HepG2 (cell line): ENCODE measurements around the gene NR1H2. TPM values are rescaled to one million over a fixed set of nuclear protein-coding genes. Genes with fewer than 3 reads are reported as not detected.

Experiments used
- ARNT ChIP-seq: fragments of 450-650 bp; IDR thresholded peaks from 2 replicates; pipeline ENCODE4 v1.6.1; 2017
- ATM ChIP-seq: fragments of 450-650 bp; IDR thresholded peaks from 2 replicates; pipeline ENCODE4 v1.7.1; 2017; ENCODE audit warnings: mild to moderate bottlenecking, borderline replicate concordance
- GATAD2A ChIP-seq: IDR thresholded peaks from 2 replicates; pipeline ENCODE4 v1.6.1; 2016
- KDM3A ChIP-seq: IDR thresholded peaks from 2 replicates; pipeline ENCODE4 v1.6.1; 2018; ENCODE audit warnings: low read depth, missing compliant biosample characterization
- RBM39 ChIP-seq: fragments of 200-400 bp; formaldehyde crosslinking; IDR thresholded peaks from one replicate; pipeline ENCODE4 v1.6.1; 2018; ENCODE audit warnings: antibody characterized with exemption, mild to moderate bottlenecking, low read depth, low read length; ENCODE audit not compliant: poor library complexity, severe bottlenecking
- SALL1 ChIP-seq: sonication (generic); formaldehyde crosslinking; IDR thresholded peaks from 2 replicates; pipeline ENCODE4 v1.8.0; 2022; ENCODE audit warnings: mild to moderate bottlenecking, missing genetic modification reagents
- SRSF4 ChIP-seq: fragments of 200-400 bp; formaldehyde crosslinking; IDR thresholded peaks from one replicate; pipeline ENCODE4 v1.6.1; 2018; ENCODE audit warnings: mild to moderate bottlenecking, low read depth, low read length, moderate library complexity; ENCODE audit not compliant: poor library complexity, severe bottlenecking
- ZBTB7A ChIP-seq: sonication (generic); formaldehyde crosslinking; IDR thresholded peaks from 2 replicates; pipeline ENCODE4 v1.8.0; 2022; ENCODE audit warnings: mild to moderate bottlenecking, missing genetic modification reagents
- ZNF430 ChIP-seq: sonication (generic); formaldehyde crosslinking; IDR thresholded peaks from 2 replicates; pipeline ENCODE4 v1.9.0; 2021; ENCODE audit warnings: mild to moderate bottlenecking, missing genetic modification reagents
- ZNF660 ChIP-seq: sonication (generic); formaldehyde crosslinking; IDR thresholded peaks from 2 replicates; pipeline ENCODE4 v1.5.1; 2020; ENCODE audit warnings: mild to moderate bottlenecking, low read depth, missing genetic modification reagents, borderline replicate concordance
- ZNF713 ChIP-seq: sonication (generic); formaldehyde crosslinking; IDR thresholded peaks from 2 replicates; pipeline ENCODE4 v1.4.0; 2020; ENCODE audit warnings: mild to moderate bottlenecking, missing genetic modification reagents
- ZSCAN29 ChIP-seq: sonication (generic); formaldehyde crosslinking; conservative IDR thresholded peaks from 2 replicates; pipeline ENCODE4 v1.4.0; 2020; ENCODE audit warnings: mild to moderate bottlenecking, missing genetic modification reagents
- polyA plus RNA-seq, 8 experiments: library from polyadenylated mRNA; depleted of rRNA in 3 of 8; stranded (reverse) in 7 of 8; unstranded in 1 of 8; fragments of >200 nt; fragmentation: Illumina TruSeq in 4 of 8; extraction: Trizol in 4 of 8; gene quantifications; 2 replicates each; pipeline versions ENCODE4 v1.2.1 to v1.2.3, GENCODE V29; 2011 to 2016; ENCODE audit warnings: low read depth in 4 of 8, missing spikeins in 1 of 8, mixed read lengths in 1 of 8; ENCODE audit not compliant: insufficient read depth in 1 of 8
- total RNA-seq, 5 experiments: library from RNA; depleted of rRNA; stranded (reverse); fragments of >200 nt; fragmentation: Illumina TruSeq; extraction: Trizol; gene quantifications; 2 replicates each; pipeline ENCODE4 v1.2.3, GENCODE V29; 2016; ENCODE audit warnings: low read depth in 1 of 5
- TF ChIP-seq, protein P1 (sequence below): sonication (generic); formaldehyde crosslinking; IDR thresholded peaks from 2 replicates; pipeline ENCODE4 v1.5.1; 2020; ENCODE audit warnings: missing genetic modification reagents, mild to moderate bottlenecking, borderline replicate concordance
- TF ChIP-seq, protein P2 (sequence below): sonication (generic); formaldehyde crosslinking; conservative IDR thresholded peaks from 2 replicates; pipeline ENCODE4 v1.8.0; 2022; ENCODE audit warnings: mild to moderate bottlenecking, moderate library complexity, missing genetic modification reagents
- TF ChIP-seq, protein P3 (sequence below): sonication (generic); formaldehyde crosslinking; IDR thresholded peaks from 2 replicates; pipeline ENCODE4 v1.9.0; 2022; ENCODE audit warnings: missing genetic modification reagents, mild to moderate bottlenecking, borderline replicate concordance
- TF ChIP-seq, protein P4 (sequence below): sonication (generic); formaldehyde crosslinking; IDR thresholded peaks from 2 replicates; pipeline ENCODE4 v1.9.0; 2021; ENCODE audit warnings: missing genetic modification reagents, mild to moderate bottlenecking, borderline replicate concordance
- TF ChIP-seq, protein P5 (sequence below): IDR thresholded peaks from 2 replicates; pipeline ENCODE4 v1.6.1; 2016; ENCODE audit warnings: mild to moderate bottlenecking

Gene NR1H2
- total and polyA plus RNA-seq, 2 of the 13 experiments (the other 11 are each of a cell fraction or from before 2014, with no cell fraction given) = 10.3 to 13.5 TPM

DNA sequence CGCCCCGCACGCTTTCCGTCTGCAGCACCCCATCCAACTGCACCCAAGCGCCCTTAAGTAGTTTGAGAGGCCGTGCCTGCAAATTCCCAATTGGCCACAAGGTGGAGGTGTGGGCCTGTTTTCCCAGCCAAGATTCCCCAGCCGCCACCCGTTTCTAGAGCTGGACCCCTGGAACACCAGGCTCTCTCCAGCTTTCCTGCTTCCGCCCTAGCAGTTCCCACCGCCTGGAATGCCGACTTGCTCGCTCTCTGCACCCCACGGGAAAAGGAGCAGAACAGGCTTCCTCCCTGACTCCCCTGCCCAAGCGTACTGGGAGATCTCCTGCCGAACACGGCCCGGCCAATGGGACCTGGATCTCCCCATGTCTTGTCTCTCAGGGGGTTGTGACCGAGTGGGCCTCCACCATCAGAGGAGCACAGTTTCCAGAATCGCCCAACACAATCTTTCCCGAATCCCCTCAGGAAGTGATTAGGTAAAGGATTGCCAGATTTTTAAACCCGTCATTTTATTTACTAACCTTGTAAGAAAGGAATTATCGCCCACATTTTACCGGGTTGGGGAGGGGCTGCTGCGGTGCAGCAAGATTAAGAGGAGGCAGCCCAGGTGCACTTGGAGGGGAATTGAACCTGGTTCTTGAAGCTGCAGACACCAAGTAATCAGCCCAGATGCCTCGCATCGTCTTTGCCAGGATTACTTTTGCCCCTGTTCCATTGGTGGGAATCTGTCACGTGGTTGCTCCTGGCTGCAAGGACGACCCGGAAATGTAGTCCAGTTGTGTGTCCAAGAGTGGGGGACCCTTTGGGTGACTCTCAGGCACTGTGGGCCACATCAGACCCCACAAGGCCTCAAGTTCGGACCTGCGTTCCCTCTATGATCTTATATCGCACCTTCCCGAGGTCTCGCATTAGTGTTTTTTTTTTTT is 7.3 kb upstream of the NR1H2 start (continued):
- TF ChIP-seq ZNF430 (CRISPR knock-in tag) (no peak), SALL1 (CRISPR knock-in tag) (peak; percentile 47; the same call in 1 of the 2 replicates), ATM (no peak), ZNF713 (CRISPR knock-in tag) (no peak), ARNT (no peak), RBM39 (peak; percentile 46), SRSF4 (no peak), GATAD2A (CRISPR knock-in tag) (peak; percentile 31; the same call in 1 of the 2 replicates), ZNF660 (CRISPR knock-in tag) (no peak), KDM3A (CRISPR knock-in tag) (0 out of 2 replicates have a peak, but pooled peaks have one; percentile 66), ZSCAN29 (CRISPR knock-in tag) (0 out of 2 replicates have a peak, but pooled peaks have one; percentile 29), ZBTB7A (peak; percentile 29; the same call in 1 of the 2 replicates)
- TF ChIP-seq, protein P1, sequence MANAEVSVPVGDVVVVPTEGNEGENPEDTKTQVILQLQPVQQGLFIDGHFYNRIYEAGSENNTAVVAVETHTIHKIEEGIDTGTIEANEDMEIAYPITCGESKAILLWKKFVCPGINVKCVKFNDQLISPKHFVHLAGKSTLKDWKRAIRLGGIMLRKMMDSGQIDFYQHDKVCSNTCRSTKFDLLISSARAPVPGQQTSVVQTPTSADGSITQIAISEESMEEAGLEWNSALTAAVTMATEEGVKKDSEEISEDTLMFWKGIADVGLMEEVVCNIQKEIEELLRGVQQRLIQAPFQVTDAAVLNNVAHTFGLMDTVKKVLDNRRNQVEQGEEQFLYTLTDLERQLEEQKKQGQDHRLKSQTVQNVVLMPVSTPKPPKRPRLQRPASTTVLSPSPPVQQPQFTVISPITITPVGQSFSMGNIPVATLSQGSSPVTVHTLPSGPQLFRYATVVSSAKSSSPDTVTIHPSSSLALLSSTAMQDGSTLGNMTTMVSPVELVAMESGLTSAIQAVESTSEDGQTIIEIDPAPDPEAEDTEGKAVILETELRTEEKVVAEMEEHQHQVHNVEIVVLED (CRISPR knock-in tag) = no peak
- TF ChIP-seq, protein P2, sequence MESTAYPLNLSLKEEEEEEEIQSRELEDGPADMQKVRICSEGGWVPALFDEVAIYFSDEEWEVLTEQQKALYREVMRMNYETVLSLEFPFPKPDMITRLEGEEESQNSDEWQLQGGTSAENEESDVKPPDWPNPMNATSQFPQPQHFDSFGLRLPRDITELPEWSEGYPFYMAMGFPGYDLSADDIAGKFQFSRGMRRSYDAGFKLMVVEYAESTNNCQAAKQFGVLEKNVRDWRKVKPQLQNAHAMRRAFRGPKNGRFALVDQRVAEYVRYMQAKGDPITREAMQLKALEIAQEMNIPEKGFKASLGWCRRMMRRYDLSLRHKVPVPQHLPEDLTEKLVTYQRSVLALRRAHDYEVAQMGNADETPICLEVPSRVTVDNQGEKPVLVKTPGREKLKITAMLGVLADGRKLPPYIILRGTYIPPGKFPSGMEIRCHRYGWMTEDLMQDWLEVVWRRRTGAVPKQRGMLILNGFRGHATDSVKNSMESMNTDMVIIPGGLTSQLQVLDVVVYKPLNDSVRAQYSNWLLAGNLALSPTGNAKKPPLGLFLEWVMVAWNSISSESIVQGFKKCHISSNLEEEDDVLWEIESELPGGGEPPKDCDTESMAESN (CRISPR knock-in tag) = 0 out of 2 replicates have a peak, but pooled peaks have one; percentile 16
- TF ChIP-seq, protein P3, sequence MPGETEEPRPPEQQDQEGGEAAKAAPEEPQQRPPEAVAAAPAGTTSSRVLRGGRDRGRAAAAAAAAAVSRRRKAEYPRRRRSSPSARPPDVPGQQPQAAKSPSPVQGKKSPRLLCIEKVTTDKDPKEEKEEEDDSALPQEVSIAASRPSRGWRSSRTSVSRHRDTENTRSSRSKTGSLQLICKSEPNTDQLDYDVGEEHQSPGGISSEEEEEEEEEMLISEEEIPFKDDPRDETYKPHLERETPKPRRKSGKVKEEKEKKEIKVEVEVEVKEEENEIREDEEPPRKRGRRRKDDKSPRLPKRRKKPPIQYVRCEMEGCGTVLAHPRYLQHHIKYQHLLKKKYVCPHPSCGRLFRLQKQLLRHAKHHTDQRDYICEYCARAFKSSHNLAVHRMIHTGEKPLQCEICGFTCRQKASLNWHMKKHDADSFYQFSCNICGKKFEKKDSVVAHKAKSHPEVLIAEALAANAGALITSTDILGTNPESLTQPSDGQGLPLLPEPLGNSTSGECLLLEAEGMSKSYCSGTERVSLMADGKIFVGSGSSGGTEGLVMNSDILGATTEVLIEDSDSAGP (CRISPR knock-in tag) = peak; percentile 25; the same call in 1 of the 2 replicates
- TF ChIP-seq, protein P4, sequence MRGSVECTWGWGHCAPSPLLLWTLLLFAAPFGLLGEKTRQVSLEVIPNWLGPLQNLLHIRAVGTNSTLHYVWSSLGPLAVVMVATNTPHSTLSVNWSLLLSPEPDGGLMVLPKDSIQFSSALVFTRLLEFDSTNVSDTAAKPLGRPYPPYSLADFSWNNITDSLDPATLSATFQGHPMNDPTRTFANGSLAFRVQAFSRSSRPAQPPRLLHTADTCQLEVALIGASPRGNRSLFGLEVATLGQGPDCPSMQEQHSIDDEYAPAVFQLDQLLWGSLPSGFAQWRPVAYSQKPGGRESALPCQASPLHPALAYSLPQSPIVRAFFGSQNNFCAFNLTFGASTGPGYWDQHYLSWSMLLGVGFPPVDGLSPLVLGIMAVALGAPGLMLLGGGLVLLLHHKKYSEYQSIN (CRISPR knock-in tag) = no peak
- TF ChIP-seq, protein P5, sequence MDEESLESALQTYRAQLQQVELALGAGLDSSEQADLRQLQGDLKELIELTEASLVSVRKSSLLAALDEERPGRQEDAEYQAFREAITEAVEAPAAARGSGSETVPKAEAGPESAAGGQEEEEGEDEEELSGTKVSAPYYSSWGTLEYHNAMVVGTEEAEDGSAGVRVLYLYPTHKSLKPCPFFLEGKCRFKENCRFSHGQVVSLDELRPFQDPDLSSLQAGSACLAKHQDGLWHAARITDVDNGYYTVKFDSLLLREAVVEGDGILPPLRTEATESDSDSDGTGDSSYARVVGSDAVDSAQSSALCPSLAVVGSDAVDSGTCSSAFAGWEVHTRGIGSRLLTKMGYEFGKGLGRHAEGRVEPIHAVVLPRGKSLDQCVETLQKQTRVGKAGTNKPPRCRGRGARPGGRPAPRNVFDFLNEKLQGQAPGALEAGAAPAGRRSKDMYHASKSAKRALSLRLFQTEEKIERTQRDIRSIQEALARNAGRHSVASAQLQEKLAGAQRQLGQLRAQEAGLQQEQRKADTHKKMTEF = peak; percentile 47; the same call in 1 of the 2 replicates
